Common myeloid progenitor, CD34-positive (primary cell): ENCODE data around the gene ZNF26.
"Not testable (repeated sequence)": the region's sequence is repeated elsewhere in the genome, so short reads cannot be mapped to it uniquely, and the experiment has no call there.

ENCODE experiments used
- CTCF ChIA-PET: fragments of 350-600 bp; sonication (Branson Sonifier 250); formaldehyde crosslinking; loops from one replicate; lab custom pipeline; 2021; ENCODE audit warnings: antibody characterized with exemption; lab: Charles Lee
- POLR2A ChIA-PET: fragments of 350-600 bp; sonication (Branson Sonifier 250); formaldehyde crosslinking; loops from one replicate; lab custom pipeline; 2021; ENCODE audit warnings: antibody characterized with exemption; lab: Charles Lee
- DNase-seq, 3 donors: peaks; one replicate each; pipeline versions ENCODE4 v3.0.0 to v3.0.0-alpha.2; 2013
- H3K27ac ChIP-seq, 2 experiments: 1 replicate in 1 of 2; 2 replicates in 1 of 2; pipeline ENCODE4 v1.7.0; 2013; ENCODE audit warnings: inconsistent platforms in 2 of 2, low read length in 2 of 2, mild to moderate bottlenecking in 2 of 2, low read depth in 1 of 2, moderate library complexity in 1 of 2; ENCODE audit not compliant: severe bottlenecking in 2 of 2, insufficient read depth in 1 of 2, poor library complexity in 1 of 2
- H3K27me3 ChIP-seq, 5 experiments: replicated peaks in 2 of 5; 1 replicate in 3 of 5; 2 replicates in 2 of 5; pipeline versions ENCODE4 v1.6.1 to v1.7.0; 2013; ENCODE audit warnings: low read length in 4 of 5, mild to moderate bottlenecking in 2 of 5, moderate library complexity in 2 of 5, inconsistent platforms in 1 of 5; ENCODE audit not compliant: insufficient read depth in 5 of 5, control insufficient read depth in 4 of 5
- H3K36me3 ChIP-seq, 4 experiments: 1 replicate in 2 of 4; 2 replicates in 2 of 4; pipeline versions ENCODE4 v1.6.1 to v1.7.0; 2013; ENCODE audit warnings: low read length in 3 of 4, control low read depth in 1 of 4, mild to moderate bottlenecking in 1 of 4; ENCODE audit not compliant: control insufficient read depth in 4 of 4, insufficient read depth in 4 of 4
- H3K4me1 ChIP-seq, 4 experiments: 1 replicate in 3 of 4; 2 replicates in 1 of 4; pipeline versions ENCODE4 v1.6.1 to v1.7.1; 2013; ENCODE audit warnings: low read length in 3 of 4, mild to moderate bottlenecking in 3 of 4, control low read depth in 1 of 4, inconsistent platforms in 1 of 4, moderate library complexity in 1 of 4; ENCODE audit not compliant: control insufficient read depth in 4 of 4, insufficient read depth in 4 of 4; ENCODE audit errors: control extremely low read depth in 1 of 4
- H3K4me3 ChIP-seq, 7 experiments: 1 replicate in 4 of 7; 2 replicates in 3 of 7; pipeline versions ENCODE4 v1.5.1 to v1.7.0; 2013; ENCODE audit warnings: mild to moderate bottlenecking in 7 of 7, low read length in 6 of 7, moderate library complexity in 6 of 7, inconsistent platforms in 2 of 7, low read depth in 2 of 7, control low read depth in 1 of 7; ENCODE audit not compliant: insufficient read depth in 4 of 7, control insufficient read depth in 1 of 7; ENCODE audit errors: extremely low read depth in 1 of 7
- H3K9me3 ChIP-seq, 5 experiments: 1 replicate in 4 of 5; 2 replicates in 1 of 5; pipeline versions ENCODE4 v1.6.1 to v1.7.1; 2013; ENCODE audit warnings: low read length in 4 of 5, mild to moderate bottlenecking in 2 of 5, inconsistent platforms in 1 of 5, low read depth in 1 of 5, moderate library complexity in 1 of 5; ENCODE audit not compliant: control insufficient read depth in 4 of 5, insufficient read depth in 2 of 5; ENCODE audit errors: control extremely low read depth in 1 of 5
- WGBS: methylation state at CpG from one replicate; pipeline ENCODE4 v1.1.5; 2013; ENCODE audit not compliant: insufficient coverage; 5-methylcytosine and 5-hydroxymethylcytosine counted together

ZNF26 gene

DNA sequence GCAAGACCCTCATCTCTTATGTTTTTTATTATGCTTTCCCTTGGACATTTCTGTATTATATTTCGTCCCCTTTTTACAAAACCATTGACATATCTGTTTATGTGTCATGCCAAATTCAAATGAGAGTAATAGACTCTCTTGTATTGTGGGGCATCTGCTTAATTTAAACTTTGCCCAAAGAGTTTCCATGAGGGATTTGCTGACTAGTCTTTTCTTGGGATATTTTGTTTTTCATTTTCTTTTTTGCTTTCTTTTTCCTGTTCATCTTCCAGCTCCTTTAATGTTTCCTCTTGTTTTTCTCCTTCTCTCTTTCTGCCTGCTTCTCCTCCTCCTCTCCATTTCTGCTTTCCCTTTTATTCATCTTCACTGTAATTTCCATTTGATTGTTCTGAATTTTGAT, 13.8 kb upstream of the ZNF26 start:
- H3K27ac ChIP-seq = no peak overlapping the region
- H3K4me1 ChIP-seq = no peaks in the 10 kb centered on the region
- peaks cover 1 to 63% (median 22%) of the 10 kb centered on the region in 5 experiments for H3K9me3 ChIP-seq
- H3K4me3 ChIP-seq = no peak overlapping the region
- POLR2A ChIA-PET = no interaction called here
- CTCF ChIA-PET = interaction anchor here (1.0 kb wide), 1 partner anchor 14 kb away, joined by 3 read pairs; the partner anchor contains the start of gene ZNF26
- no CpG with 5 or more reads among the region's 1 CpG for WGBS
- peaks cover 0 to 4% (median 0%) of the 10 kb centered on the region in 4 experiments for H3K36me3 ChIP-seq
- no peaks in the 10 kb centered on the region for H3K27me3 ChIP-seq
- DNase-seq = no peak

DNA sequence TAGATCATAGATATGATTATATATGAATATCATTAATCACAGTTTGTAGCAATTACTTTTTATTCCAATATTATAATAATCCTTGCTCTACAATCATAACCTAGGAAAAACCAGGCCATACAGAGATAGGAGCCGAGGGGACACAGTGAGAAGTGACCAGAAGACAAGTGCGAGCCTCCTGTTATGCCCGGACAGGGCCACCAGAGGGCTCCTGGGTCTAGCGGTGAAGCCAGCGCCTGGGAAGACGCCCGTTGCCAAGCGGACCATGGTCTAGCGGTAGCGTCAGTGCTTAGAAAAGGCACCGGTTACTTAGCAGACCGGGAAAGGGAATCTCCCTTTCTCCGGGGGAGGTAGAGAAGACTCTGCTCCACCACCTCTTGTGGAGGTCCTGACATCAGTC, 9.3 kb upstream of the ZNF26 start:
- H3K9me3 ChIP-seq = peaks cover 2 to 53% (median 12%) of the 10 kb centered on the region in 5 experiments
- 46% methylated on average over 13 of the region's 13 CpGs for WGBS
- H3K36me3 ChIP-seq, POLR2A ChIA-PET, H3K4me3 ChIP-seq, CTCF ChIA-PET, H3K27ac ChIP-seq, H3K27me3 ChIP-seq, H3K4me1 ChIP-seq: not testable (repeated sequence)
- DNase-seq = peak in 2 of 3 donors; percentile 24 to 40

DNA sequence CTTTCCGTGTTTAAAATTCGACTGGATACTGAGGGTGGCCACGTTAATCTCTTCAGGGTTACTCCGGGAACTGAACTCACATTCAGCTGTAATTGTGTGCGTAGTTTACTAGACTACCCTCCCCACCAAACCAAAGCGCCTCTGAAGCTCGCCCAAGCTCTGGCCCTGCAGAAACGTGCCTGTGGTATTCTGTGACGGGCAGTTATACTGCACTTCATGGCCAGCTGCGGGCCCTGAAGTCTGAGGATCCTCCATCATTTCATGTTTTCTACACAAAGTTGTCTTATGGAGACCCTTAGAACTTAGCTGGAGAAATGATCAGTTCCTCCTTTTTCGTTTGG, 688 bp downstream of the ZNF26 start:
- DNase-seq = no peak
- ChIA-PET CTCF (interaction anchor here (0.8 to 2.0 kb wide), 5 partner anchors 12 to 195 kb away, joined by 3 to 6 read pairs (median 5); partner anchors contain the start of gene ZNF268), POLR2A (no interaction called here)
- Histone ChIP-seq H3K27me3 (no peaks in the 10 kb centered on the region), H3K4me3 (peak overlapping the region; percentile 72 to 99 (median 95)), H3K9me3 (peaks cover 5 to 40% (median 14%) of the 10 kb centered on the region in 5 experiments), H3K27ac (peak overlapping the region; percentile 79 to 87), H3K4me1 (peaks cover 3 to 14% (median 9%) of the 10 kb centered on the region in 4 experiments), H3K36me3 (peaks cover 9 to 32% (median 19%) of the 10 kb centered on the region in 4 experiments)
- 5% methylated on average over 7 of the region's 11 CpGs for WGBS

DNA sequence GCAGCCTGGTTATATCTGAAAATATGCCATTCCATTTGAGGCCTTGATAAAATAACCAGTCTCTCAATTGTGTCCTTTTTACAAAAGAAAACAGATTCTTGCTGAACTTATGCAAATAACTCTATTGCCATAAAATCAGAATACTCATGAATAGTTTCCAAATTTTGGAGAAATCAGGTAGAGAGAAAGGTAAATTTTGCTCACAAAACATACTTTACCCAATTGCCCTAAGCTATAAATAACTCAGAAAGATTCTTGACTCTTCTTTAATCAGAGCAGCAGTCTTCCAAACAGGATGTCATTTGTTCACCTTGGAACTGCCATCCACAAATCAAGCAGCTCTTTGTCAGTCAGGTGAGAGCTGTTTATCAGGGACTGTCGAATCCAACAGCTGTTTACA, 12.6 kb downstream of the ZNF26 start:
- ChIA-PET POLR2A (no interaction called here), CTCF (interaction anchor here (1.0 kb wide), 2 partner anchors 11 to 48 kb away, joined by 3 read pairs; no protein-coding TSS in a partner anchor)

DNA sequence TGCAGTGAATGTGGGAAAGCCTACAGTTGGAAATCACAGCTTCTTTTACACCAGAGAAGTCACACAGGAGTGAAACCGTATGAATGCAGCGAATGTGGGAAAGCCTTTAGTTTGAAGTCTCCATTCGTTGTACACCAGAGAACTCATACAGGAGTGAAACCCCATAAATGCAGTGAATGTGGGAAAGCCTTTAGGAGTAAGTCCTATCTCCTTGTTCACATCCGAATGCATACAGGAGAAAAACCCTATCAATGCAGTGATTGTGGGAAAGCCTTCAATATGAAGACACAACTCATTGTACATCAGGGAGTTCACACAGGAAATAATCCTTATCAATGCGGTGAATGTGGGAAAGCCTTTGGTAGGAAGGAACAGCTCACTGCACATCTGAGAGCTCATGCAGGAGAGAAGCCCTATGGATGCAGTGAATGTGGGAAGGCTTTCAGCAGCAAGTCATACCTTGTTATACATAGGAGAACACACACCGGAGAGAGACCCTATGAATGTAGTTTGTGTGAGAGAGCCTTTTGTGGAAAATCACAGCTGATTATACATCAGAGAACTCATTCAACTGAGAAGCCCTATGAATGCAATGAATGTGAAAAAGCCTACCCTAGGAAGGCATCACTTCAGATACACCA, 24.6 kb downstream of the ZNF26 start:
- Histone ChIP-seq H3K36me3 (peaks cover 45 to 92% (median 68%) of the 10 kb centered on the region in 4 experiments), H3K27ac (no peak overlapping the region), H3K4me1 (no peaks in the 10 kb centered on the region), H3K27me3 (no peaks in the 10 kb centered on the region), H3K4me3 (peak overlapping the region in 1 of 7 experiments; percentile 22), H3K9me3 (peaks cover 32 to 87% (median 75%) of the 10 kb centered on the region in 5 experiments)
- CTCF ChIA-PET = interaction anchor here (0.8 kb wide), 1 partner anchor 11 kb away, joined by 4 read pairs; no protein-coding TSS in a partner anchor
- no peak for DNase-seq
- POLR2A ChIA-PET = no interaction called here
- 93% methylated on average over 5 of the region's 6 CpGs for WGBS

More for the DNA sequence above, 12.6 kb downstream of the ZNF26 start:
- no peak overlapping the region for H3K27ac ChIP-seq
- 50% methylated on average over 1 of the region's 1 CpG for WGBS
- H3K4me1 ChIP-seq = no peaks in the 10 kb centered on the region
- peak in 2 of 3 donors; percentile 31 to 61 for DNase-seq
- no peak overlapping the region for H3K4me3 ChIP-seq
- no peaks in the 10 kb centered on the region for H3K27me3 ChIP-seq
- peaks cover 6 to 53% (median 28%) of the 10 kb centered on the region in 4 experiments for H3K36me3 ChIP-seq
- H3K9me3 ChIP-seq = peaks cover 16 to 90% (median 63%) of the 10 kb centered on the region in 5 experiments

DNA sequence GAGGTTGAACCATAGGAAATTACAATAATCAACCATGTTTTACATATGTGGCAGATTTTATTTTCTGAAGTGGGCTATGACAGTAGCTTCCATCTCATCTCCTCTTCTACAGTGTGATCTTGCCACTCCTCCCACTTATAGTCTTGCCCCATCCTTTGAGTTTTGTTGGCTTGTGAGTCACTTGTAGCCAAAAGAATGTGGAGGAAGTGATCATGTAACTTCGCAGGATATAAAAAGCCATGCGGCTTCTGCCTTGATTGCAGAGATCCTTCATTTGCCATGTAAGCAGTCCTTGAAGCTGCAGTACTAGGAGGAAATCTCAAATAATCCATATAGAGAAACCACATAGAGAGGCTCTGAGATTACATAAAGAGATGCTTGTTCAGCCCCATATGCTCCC, 37.4 kb downstream of the ZNF26 start:
- no peaks in the 10 kb centered on the region for H3K27me3 ChIP-seq
- peaks cover 0 to 7% (median 2%) of the 10 kb centered on the region in 4 experiments for H3K36me3 ChIP-seq
- peaks cover 9 to 62% (median 28%) of the 10 kb centered on the region in 5 experiments for H3K9me3 ChIP-seq
- POLR2A ChIA-PET = no interaction called here
- no peaks in the 10 kb centered on the region for H3K4me1 ChIP-seq
- H3K4me3 ChIP-seq = no peak overlapping the region
- DNase-seq = no peak
- H3K27ac ChIP-seq = no peak overlapping the region
- 90% methylated on average over 2 of the region's 2 CpGs for WGBS
- CTCF ChIA-PET = no interaction called here

DNA sequence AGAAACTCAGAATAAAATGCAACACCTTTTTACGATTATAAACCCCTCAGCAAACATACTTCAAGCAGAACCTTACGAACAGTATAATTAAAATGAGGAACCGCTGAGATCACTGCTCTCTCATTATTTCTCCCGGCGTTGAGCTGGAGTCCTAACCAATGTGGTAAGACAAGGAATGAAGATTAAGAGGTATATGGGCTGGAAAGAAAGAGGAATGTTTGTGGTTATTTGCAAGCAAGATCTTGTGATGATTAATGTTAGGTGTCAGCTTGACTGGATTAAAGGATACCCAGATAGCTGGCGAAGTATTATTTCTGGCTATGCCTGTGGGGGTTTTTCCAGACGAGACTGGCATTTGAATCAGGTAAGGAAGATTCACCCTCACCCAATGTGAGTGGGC, 40.8 kb downstream of the ZNF26 start:
- ChIA-PET POLR2A (no interaction called here), CTCF (no interaction called here)
- Histone ChIP-seq H3K9me3 (peaks cover 8 to 62% (median 31%) of the 10 kb centered on the region in 5 experiments), H3K27ac (no peak overlapping the region), H3K27me3 (no peaks in the 10 kb centered on the region), H3K4me3 (no peak overlapping the region), H3K36me3 (no peaks in the 10 kb centered on the region), H3K4me1 (no peaks in the 10 kb centered on the region)
- WGBS = 98% methylated on average over 5 of the region's 7 CpGs
- no peak for DNase-seq
